ENCODE measurements around the gene BTRC.
"Not testable (repeated sequence)": the region's sequence is repeated elsewhere in the genome, so short reads cannot be mapped to it uniquely, and the experiment has no call there.

Gene BTRC

DNA sequence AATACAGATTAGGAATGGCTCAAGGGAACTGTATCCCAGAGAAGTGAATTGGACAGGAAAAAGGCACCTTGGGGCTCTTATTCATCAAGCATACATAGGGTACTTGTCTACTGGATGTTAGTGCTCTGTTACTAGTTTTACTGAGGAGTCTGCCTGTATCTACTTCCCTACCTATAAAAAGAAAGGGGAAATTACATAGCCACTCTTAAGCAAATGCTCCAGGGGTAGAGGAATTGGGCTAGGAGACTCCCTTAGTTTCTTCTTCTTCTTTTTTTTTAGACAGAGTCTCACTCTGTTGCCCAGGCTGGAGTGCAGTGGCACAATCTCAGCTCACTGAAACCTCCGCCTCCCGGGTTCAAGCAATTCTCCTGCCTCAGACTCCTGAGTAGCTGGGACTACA lies 239.4 kb downstream of the BTRC start:
- H3K27ac ChIP-seq (ENCODE audit: low read depth, low read length); H3K14ac ChIP-seq (ENCODE audit: low read length); H3K79me2 ChIP-seq (ENCODE audit: control insufficient read depth, insufficient read depth, low read length, poor library complexity); H4K91ac ChIP-seq (ENCODE audit: low read depth, low read length); H3K36me3 ChIP-seq (ENCODE audit: control insufficient read depth in 1 of 2, insufficient read depth in 2 of 2, low read length in 2 of 2); H3K27me3 ChIP-seq (ENCODE audit: insufficient read depth, low read length); DNase-seq; H3K4me1 ChIP-seq (ENCODE audit: control insufficient read depth in 1 of 2, insufficient read depth in 2 of 2, low read length in 2 of 2); H3K18ac ChIP-seq (ENCODE audit: low read length); H2AFZ ChIP-seq (ENCODE audit: insufficient read depth, low read length, poor library complexity); H2BK120ac ChIP-seq (ENCODE audit: insufficient read depth, low read length, poor library complexity); H2AK5ac ChIP-seq (ENCODE audit: low read length); H3K79me1 ChIP-seq (ENCODE audit: low read length); H3K4me3 ChIP-seq (ENCODE audit: low read depth, low read length); H3K23ac ChIP-seq (ENCODE audit: low read length); H3K9ac ChIP-seq (ENCODE audit: low read length); H4K8ac ChIP-seq (ENCODE audit: low read depth, low read length); H4K12ac ChIP-seq (ENCODE audit: low read depth, low read length); H3K4ac ChIP-seq (ENCODE audit: low read depth, low read length); H2BK12ac ChIP-seq (ENCODE audit: low read length); H2BK5ac ChIP-seq (ENCODE audit: low read depth, low read length, poor library complexity); H3K9me3 ChIP-seq (ENCODE audit: insufficient read depth, low read depth, low read length); H3K4me2 ChIP-seq (ENCODE audit: low read length): not testable (repeated sequence)
- WGBS (ENCODE audit: extremely low coverage, insufficient coverage, insufficient read length) = no CpG with 5 or more reads among the region's 2 CpGs

DNA sequence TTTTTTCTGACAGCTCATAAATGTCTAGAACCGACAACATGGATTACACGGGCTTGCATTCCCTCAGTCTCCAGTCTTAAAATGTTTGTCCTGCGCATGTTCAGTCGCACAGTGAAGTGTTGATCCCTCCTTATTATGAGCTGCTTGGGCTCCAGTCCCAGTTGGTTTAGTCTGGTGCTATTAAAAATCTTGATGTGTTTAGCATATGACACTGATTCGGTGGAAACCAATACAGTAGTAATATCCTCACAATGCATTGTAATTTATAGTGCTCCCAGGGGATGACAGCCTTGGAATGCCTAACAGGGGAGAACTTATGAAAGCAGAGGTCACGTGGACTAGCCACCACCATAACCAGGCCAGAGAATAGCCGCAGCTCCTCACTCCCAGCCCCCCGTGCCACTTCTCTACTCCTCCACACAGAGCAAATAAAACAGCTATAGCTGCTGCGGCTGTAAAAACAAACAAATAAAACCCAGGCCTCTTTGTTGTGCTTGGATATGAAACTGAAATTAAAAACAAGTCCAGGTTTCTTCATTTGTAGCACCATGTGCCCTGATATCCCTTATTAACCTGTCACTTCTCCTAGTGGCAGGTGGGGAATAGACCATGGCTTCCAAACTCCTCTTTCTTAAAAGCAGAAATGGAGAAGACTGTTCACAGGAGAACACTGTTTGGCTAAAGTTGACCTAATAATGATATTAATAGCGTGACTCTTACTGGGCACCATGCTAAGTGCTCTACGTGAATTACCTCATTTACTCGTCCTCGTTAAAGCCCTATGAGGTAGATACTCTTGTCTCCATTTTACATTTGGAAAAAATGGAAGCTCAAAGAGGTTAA lies 241.8 kb downstream of the BTRC start:
- H3K79me1 ChIP-seq (ENCODE audit: low read length) = no peaks in the 10 kb centered on the region
- H2AFZ ChIP-seq (ENCODE audit: insufficient read depth, low read length, poor library complexity) = no peak overlapping the region
- no peaks in the 10 kb centered on the region for H3K4me1 ChIP-seq (ENCODE audit: control insufficient read depth in 1 of 2, insufficient read depth in 2 of 2, low read length in 2 of 2)
- H3K4me2 ChIP-seq (ENCODE audit: low read length) = no peak overlapping the region
- H2AK5ac ChIP-seq (ENCODE audit: low read length) = no peak overlapping the region
- H4K8ac ChIP-seq (ENCODE audit: low read depth, low read length) = no peak overlapping the region
- no peak overlapping the region for H3K27ac ChIP-seq (ENCODE audit: low read depth, low read length)
- no peak overlapping the region for H3K4me3 ChIP-seq (ENCODE audit: low read depth, low read length)
- no peak overlapping the region for H2BK120ac ChIP-seq (ENCODE audit: insufficient read depth, low read length, poor library complexity)
- DNase-seq = no peak
- no peak overlapping the region for H4K91ac ChIP-seq (ENCODE audit: low read depth, low read length)
- no peak overlapping the region for H3K18ac ChIP-seq (ENCODE audit: low read length)
- no peaks in the 10 kb centered on the region for H3K27me3 ChIP-seq (ENCODE audit: insufficient read depth, low read length)
- no peak overlapping the region for H3K4ac ChIP-seq (ENCODE audit: low read depth, low read length)
- no peak overlapping the region for H2BK12ac ChIP-seq (ENCODE audit: low read length)
- H2BK5ac ChIP-seq (ENCODE audit: low read depth, low read length, poor library complexity) = no peak overlapping the region
- H3K36me3 ChIP-seq (ENCODE audit: control insufficient read depth in 1 of 2, insufficient read depth in 2 of 2, low read length in 2 of 2) = no peaks in the 10 kb centered on the region
- no peak overlapping the region for H4K12ac ChIP-seq (ENCODE audit: low read depth, low read length)
- H3K14ac ChIP-seq (ENCODE audit: low read length) = no peak overlapping the region
- WGBS (ENCODE audit: extremely low coverage, insufficient coverage, insufficient read length) = no CpG with 5 or more reads among the region's 13 CpGs
- H3K23ac ChIP-seq (ENCODE audit: low read length) = no peak overlapping the region
- H3K9ac ChIP-seq (ENCODE audit: low read length) = no peak overlapping the region
- no peaks in the 10 kb centered on the region for H3K9me3 ChIP-seq (ENCODE audit: insufficient read depth, low read depth, low read length)
- no peaks in the 10 kb centered on the region for H3K79me2 ChIP-seq (ENCODE audit: control insufficient read depth, insufficient read depth, low read length, poor library complexity)

GRCh38 chr10:101597091-101597900 lies 243.3 kb downstream of the BTRC start:
- Histone ChIP-seq H4K91ac (ENCODE audit: low read depth, low read length) (no peak overlapping the region), H3K27ac (ENCODE audit: low read depth, low read length) (no peak overlapping the region), H3K36me3 (ENCODE audit: control insufficient read depth in 1 of 2, insufficient read depth in 2 of 2, low read length in 2 of 2) (peaks cover 0 to 2% of the 10 kb centered on the region in 2 experiments), H2AFZ (ENCODE audit: insufficient read depth, low read length, poor library complexity) (no peak overlapping the region), H3K4me3 (ENCODE audit: low read depth, low read length) (no peak overlapping the region), H3K9me3 (ENCODE audit: insufficient read depth, low read depth, low read length) (no peaks in the 10 kb centered on the region), H3K27me3 (ENCODE audit: insufficient read depth, low read length) (no peaks in the 10 kb centered on the region), H3K4me1 (ENCODE audit: control insufficient read depth in 1 of 2, insufficient read depth in 2 of 2, low read length in 2 of 2) (no peaks in the 10 kb centered on the region), H3K4ac (ENCODE audit: low read depth, low read length) (no peak overlapping the region), H3K9ac (ENCODE audit: low read length) (no peak overlapping the region), H3K14ac (ENCODE audit: low read length) (no peak overlapping the region), H3K4me2 (ENCODE audit: low read length) (no peak overlapping the region), H4K12ac (ENCODE audit: low read depth, low read length) (no peak overlapping the region), H3K79me1 (ENCODE audit: low read length) (no peaks in the 10 kb centered on the region), H3K79me2 (ENCODE audit: control insufficient read depth, insufficient read depth, low read length, poor library complexity) (no peaks in the 10 kb centered on the region), H2BK5ac (ENCODE audit: low read depth, low read length, poor library complexity) (no peak overlapping the region), H2BK12ac (ENCODE audit: low read length) (no peak overlapping the region), H2BK120ac (ENCODE audit: insufficient read depth, low read length, poor library complexity) (no peak overlapping the region), H3K18ac (ENCODE audit: low read length) (no peak overlapping the region), H3K23ac (ENCODE audit: low read length) (no peak overlapping the region), H2AK5ac (ENCODE audit: low read length) (no peak overlapping the region), H4K8ac (ENCODE audit: low read depth, low read length) (no peak overlapping the region)
- no CpG with 5 or more reads among the region's 14 CpGs for WGBS (ENCODE audit: extremely low coverage, insufficient coverage, insufficient read length)
- no peak for DNase-seq

GRCh38 chr10:101601541-101601940 lies 247.6 kb downstream of the BTRC start:
- Histone ChIP-seq H2AFZ (ENCODE audit: insufficient read depth, low read length, poor library complexity) (no peak overlapping the region), H3K4me3 (ENCODE audit: low read depth, low read length) (no peak overlapping the region), H3K9me3 (ENCODE audit: insufficient read depth, low read depth, low read length) (no peaks in the 10 kb centered on the region), H3K4ac (ENCODE audit: low read depth, low read length) (no peak overlapping the region), H3K23ac (ENCODE audit: low read length) (no peak overlapping the region), H2AK5ac (ENCODE audit: low read length) (no peak overlapping the region), H2BK120ac (ENCODE audit: insufficient read depth, low read length, poor library complexity) (no peak overlapping the region), H3K79me2 (ENCODE audit: control insufficient read depth, insufficient read depth, low read length, poor library complexity) (no peaks in the 10 kb centered on the region), H3K4me1 (ENCODE audit: control insufficient read depth in 1 of 2, insufficient read depth in 2 of 2, low read length in 2 of 2) (no peaks in the 10 kb centered on the region), H2BK12ac (ENCODE audit: low read length) (no peak overlapping the region), H3K9ac (ENCODE audit: low read length) (no peak overlapping the region), H3K27me3 (ENCODE audit: insufficient read depth, low read length) (no peaks in the 10 kb centered on the region), H3K14ac (ENCODE audit: low read length) (no peak overlapping the region), H3K18ac (ENCODE audit: low read length) (no peak overlapping the region), H4K12ac (ENCODE audit: low read depth, low read length) (no peak overlapping the region), H4K8ac (ENCODE audit: low read depth, low read length) (no peak overlapping the region), H2BK5ac (ENCODE audit: low read depth, low read length, poor library complexity) (no peak overlapping the region), H3K79me1 (ENCODE audit: low read length) (no peaks in the 10 kb centered on the region), H3K4me2 (ENCODE audit: low read length) (no peak overlapping the region), H3K27ac (ENCODE audit: low read depth, low read length) (no peak overlapping the region), H3K36me3 (ENCODE audit: control insufficient read depth in 1 of 2, insufficient read depth in 2 of 2, low read length in 2 of 2) (peaks cover 0 to 5% of the 10 kb centered on the region in 2 experiments), H4K91ac (ENCODE audit: low read depth, low read length) (no peak overlapping the region)
- no peak for DNase-seq
- WGBS (ENCODE audit: extremely low coverage, insufficient coverage, insufficient read length) = no CpG with 5 or more reads among the region's 1 CpG

All from trophoblast cell (in vitro differentiated cells and primary cell).